Osteoblast (primary cell): ENCODE measurements around the gene HSPA1B. TPM values are rescaled to one million over a fixed set of nuclear protein-coding genes. Genes with fewer than 3 reads are reported as not detected.

Source experiments
- DNase-seq: peaks from one replicate; pipeline ENCODE4 v3.0.0; 2011; ENCODE audit warnings: low spot score, mixed read lengths; ENCODE audit not compliant: insufficient read length; ENCODE audit errors: missing footprints
- H2AFZ ChIP-seq: 2 replicates; pipeline ENCODE4 v1.6.0; 2011; ENCODE audit warnings: mild to moderate bottlenecking, low read length
- H3K27ac ChIP-seq: 2 replicates; pipeline ENCODE4 v1.5.1; 2011; ENCODE audit warnings: mild to moderate bottlenecking, low read depth, low read length, moderate library complexity
- H3K27me3 ChIP-seq: 2 replicates; pipeline ENCODE4 v1.6.0; 2012; ENCODE audit warnings: mild to moderate bottlenecking, control low read depth, inconsistent platforms, low read length, moderate library complexity; ENCODE audit not compliant: insufficient read depth
- H3K36me3 ChIP-seq: 2 replicates; pipeline ENCODE4 v1.5.1; 2011; ENCODE audit warnings: mild to moderate bottlenecking, low read length, control low read depth, moderate library complexity; ENCODE audit not compliant: insufficient read depth
- H3K4me1 ChIP-seq: 2 replicates; pipeline ENCODE4 v1.5.1; 2011; ENCODE audit warnings: mild to moderate bottlenecking, low read length, control low read depth, moderate library complexity; ENCODE audit not compliant: insufficient read depth
- H3K4me2 ChIP-seq: 2 replicates; pipeline ENCODE4 v1.6.0; 2011; ENCODE audit warnings: mild to moderate bottlenecking, low read length; ENCODE audit not compliant: insufficient read depth
- H3K4me3 ChIP-seq: fragments of 200-600 bp; sonication (generic); 3 replicates; pipeline ENCODE4 v1.5.1; 2012; ENCODE audit warnings: mild to moderate bottlenecking, low read length, inconsistent platforms; ENCODE audit not compliant: insufficient read depth
- H3K79me2 ChIP-seq: 2 replicates; pipeline ENCODE4 v1.6.0; 2012; ENCODE audit warnings: mild to moderate bottlenecking, low read length, control low read depth, inconsistent platforms; ENCODE audit not compliant: insufficient read depth
- H3K9me3 ChIP-seq: 2 replicates; pipeline ENCODE4 v1.5.1; 2011; ENCODE audit warnings: low read depth, low read length, control low read depth
- H4K20me1 ChIP-seq: 2 replicates; pipeline ENCODE4 v1.6.0; 2012; ENCODE audit warnings: mild to moderate bottlenecking, low read length, control low read depth; ENCODE audit not compliant: insufficient read depth
- total RNA-seq: library from RNA; depleted of rRNA; stranded (reverse); fragments of >200 nt; gene quantifications from 2 replicates; pipeline ENCODE4 v1.2.3, GENCODE V29; 2012
- TF ChIP-seq, protein P1 (sequence below): IDR thresholded peaks from 2 replicates; pipeline ENCODE4 v1.5.1; 2011; ENCODE audit warnings: mild to moderate bottlenecking, low read depth, low read length, moderate library complexity; ENCODE audit errors: extremely low read depth

HSPA1B gene
- total RNA-seq, 1 donor: 59.7 TPM

DNA sequence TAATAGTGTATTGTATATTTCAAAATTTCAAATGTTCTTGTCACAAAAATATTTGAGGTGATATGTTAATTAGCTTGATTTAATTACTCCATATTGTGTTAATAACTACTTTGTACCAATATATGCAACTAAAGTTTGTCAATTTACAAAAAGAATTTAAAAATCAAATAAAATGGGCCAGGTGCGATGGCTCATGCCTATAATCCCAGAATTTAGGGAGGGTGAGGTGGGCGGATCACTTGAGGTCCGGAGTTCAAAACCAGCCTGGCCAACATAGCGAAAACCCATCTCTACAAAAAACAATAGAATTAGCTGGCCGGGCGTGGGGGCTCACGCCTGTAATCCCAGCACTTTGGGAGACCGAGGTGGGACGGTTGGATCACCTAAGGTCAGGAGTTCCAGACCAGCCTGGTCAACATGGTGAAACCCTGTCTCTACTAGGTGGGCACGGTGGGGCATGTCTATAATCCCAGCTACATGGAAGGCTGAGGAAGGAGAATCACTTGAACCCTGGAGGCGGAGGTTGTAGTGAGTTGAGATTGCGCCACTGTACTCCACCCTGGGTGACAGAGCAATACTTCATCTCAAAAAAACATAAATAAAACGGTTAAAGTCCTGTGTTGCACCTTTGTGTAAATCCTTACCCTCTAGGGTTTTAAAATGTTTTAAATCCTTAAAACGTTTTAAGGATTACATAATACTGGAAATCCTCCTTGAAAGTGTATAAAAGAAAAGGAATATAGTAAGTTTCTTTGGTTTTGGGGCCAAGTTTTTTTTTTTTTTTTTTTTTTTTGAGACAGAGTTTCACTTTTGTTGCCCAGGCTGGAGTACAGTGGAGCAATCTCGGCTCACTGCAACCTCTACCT lies 4.0 kb downstream of the HSPA1B start:
- H3K4me3 ChIP-seq: no peak overlapping the region
- H3K9me3 ChIP-seq: no peaks in the 10 kb centered on the region
- H3K27me3 ChIP-seq: no peaks in the 10 kb centered on the region
- H4K20me1 ChIP-seq: peaks cover 19% of the 10 kb centered on the region
- H2AFZ ChIP-seq: no peak overlapping the region
- peak overlapping the region; percentile 98 for H3K4me2 ChIP-seq
- H3K79me2 ChIP-seq: peaks cover 48% of the 10 kb centered on the region
- DNase-seq: no peak
- H3K4me1 ChIP-seq: peaks cover 23% of the 10 kb centered on the region
- peaks cover 7% of the 10 kb centered on the region for H3K36me3 ChIP-seq
- TF ChIP-seq, protein P1, sequence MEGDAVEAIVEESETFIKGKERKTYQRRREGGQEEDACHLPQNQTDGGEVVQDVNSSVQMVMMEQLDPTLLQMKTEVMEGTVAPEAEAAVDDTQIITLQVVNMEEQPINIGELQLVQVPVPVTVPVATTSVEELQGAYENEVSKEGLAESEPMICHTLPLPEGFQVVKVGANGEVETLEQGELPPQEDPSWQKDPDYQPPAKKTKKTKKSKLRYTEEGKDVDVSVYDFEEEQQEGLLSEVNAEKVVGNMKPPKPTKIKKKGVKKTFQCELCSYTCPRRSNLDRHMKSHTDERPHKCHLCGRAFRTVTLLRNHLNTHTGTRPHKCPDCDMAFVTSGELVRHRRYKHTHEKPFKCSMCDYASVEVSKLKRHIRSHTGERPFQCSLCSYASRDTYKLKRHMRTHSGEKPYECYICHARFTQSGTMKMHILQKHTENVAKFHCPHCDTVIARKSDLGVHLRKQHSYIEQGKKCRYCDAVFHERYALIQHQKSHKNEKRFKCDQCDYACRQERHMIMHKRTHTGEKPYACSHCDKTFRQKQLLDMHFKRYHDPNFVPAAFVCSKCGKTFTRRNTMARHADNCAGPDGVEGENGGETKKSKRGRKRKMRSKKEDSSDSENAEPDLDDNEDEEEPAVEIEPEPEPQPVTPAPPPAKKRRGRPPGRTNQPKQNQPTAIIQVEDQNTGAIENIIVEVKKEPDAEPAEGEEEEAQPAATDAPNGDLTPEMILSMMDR: no peak
- no peak overlapping the region for H3K27ac ChIP-seq

DNA sequence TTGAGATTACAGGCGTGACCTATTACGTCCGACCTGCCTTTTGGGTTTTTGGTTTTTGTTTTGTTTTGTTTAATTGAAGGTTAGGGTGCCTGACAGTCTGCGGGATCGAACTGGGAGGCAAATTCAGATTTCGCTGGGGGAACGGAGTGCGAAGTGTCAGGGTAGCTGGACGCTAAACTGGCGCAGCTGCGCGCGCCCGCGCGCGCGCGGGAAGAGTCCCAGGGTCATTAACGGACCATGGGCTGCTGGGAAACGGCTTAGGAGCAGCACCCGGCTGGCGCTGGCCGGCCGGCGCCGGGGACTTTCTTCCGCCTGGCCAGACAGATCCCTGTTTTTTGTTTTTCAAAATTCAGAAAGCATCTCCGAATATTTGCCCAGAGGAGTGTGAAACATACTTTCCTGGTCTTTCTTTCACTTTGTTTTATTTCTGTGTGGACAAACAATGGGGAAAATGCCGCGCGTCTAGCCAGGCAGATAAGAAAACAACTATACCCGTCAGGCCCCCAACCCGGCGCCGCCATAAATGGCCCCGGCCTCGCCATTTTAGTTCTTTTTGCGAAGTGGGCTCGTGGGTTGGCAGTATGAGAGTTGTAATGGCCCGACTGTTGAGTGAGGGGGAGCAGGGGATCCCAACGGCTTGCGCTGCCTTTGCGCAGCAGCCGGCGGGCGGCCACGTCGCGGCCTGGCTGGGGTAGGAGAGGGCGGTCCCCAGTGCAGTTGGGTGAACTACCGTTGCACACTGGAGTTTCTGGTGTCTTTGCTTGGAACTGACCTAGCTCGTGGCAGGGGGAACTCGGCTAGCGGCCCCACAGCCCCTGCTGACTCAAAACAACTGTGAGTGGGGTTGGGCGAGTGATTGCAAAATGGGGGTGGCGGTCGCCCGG lies 7.1 kb downstream of the HSPA1B start:
- Histone ChIP-seq H3K4me1 (peaks cover 42% of the 10 kb centered on the region), H3K36me3 (peaks cover 36% of the 10 kb centered on the region), H3K27me3 (no peaks in the 10 kb centered on the region), H2AFZ (peak overlapping the region; percentile 97), H3K4me2 (peak overlapping the region; percentile 99), H3K27ac (peak overlapping the region; percentile 100), H3K4me3 (peak overlapping the region; percentile 91), H3K79me2 (peaks cover 59% of the 10 kb centered on the region), H3K9me3 (no peaks in the 10 kb centered on the region), H4K20me1 (peaks cover 45% of the 10 kb centered on the region)
- TF ChIP-seq, protein P1: no peak
- DNase-seq: peak; percentile 97

DNA sequence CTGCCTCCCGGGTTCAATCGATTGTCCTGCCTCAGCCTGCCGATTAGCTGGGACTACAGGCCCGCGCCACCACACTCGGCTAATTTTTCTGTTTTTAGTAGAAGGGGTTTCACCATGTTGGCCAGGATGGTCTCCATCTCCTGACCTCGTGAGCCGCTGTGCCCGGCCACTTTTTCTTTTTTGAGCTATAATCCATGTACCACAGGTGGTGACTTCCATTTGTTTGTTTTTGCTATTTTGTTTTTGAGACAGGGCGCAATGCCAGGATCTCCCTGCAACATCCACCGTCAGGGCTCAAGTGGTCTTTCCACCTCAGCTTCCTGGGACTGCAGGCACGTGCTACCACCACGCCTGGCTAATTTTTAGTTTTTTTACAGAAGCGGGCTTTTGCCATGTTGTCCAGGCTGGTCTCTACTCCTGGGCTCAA lies 8.5 kb downstream of the HSPA1B start:
- peak; percentile 25 for DNase-seq
- H3K79me2 ChIP-seq: peaks cover 47% of the 10 kb centered on the region
- peaks cover 48% of the 10 kb centered on the region for H4K20me1 ChIP-seq
- H3K9me3 ChIP-seq: no peaks in the 10 kb centered on the region
- peak overlapping the region; percentile 91 for H3K4me3 ChIP-seq
- H3K36me3 ChIP-seq: peaks cover 50% of the 10 kb centered on the region
- no peak overlapping the region for H2AFZ ChIP-seq
- peak overlapping the region; percentile 100 for H3K27ac ChIP-seq
- no peaks in the 10 kb centered on the region for H3K27me3 ChIP-seq
- H3K4me2 ChIP-seq: peak overlapping the region; percentile 99
- TF ChIP-seq, protein P1: no peak
- peaks cover 34% of the 10 kb centered on the region for H3K4me1 ChIP-seq
